Measurements from ENCODE around the gene IRF2.

DNA sequence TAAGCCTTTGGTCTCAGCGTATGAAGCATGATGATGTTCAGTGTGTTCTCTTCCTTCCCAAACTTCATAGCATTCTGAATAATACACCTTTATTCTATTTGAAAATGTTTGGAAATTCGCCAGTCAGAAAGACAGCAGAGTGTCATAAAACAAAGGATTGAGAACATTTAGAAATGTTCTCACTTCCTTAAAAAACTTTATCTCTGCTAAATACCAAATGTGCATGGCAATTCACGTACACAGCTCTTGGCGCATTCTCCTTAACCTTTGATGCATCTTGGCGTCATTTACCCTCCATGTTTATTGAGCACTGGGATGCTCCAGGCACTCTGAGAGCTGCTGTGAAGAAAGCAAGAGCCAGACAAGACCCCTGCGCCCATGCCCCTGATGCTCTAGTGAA is 7.2 kb upstream of the IRF2 start:
- TF ChIP-seq, protein P1, sequence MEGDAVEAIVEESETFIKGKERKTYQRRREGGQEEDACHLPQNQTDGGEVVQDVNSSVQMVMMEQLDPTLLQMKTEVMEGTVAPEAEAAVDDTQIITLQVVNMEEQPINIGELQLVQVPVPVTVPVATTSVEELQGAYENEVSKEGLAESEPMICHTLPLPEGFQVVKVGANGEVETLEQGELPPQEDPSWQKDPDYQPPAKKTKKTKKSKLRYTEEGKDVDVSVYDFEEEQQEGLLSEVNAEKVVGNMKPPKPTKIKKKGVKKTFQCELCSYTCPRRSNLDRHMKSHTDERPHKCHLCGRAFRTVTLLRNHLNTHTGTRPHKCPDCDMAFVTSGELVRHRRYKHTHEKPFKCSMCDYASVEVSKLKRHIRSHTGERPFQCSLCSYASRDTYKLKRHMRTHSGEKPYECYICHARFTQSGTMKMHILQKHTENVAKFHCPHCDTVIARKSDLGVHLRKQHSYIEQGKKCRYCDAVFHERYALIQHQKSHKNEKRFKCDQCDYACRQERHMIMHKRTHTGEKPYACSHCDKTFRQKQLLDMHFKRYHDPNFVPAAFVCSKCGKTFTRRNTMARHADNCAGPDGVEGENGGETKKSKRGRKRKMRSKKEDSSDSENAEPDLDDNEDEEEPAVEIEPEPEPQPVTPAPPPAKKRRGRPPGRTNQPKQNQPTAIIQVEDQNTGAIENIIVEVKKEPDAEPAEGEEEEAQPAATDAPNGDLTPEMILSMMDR (IDR thresholded peaks at IDR 0.05): no peak
- TF ChIP-seq POLR2A (IDR thresholded peaks at IDR 0.05): no peak
